HCT116 (cell line): ENCODE results near the gene TMEM135. TPM values are rescaled to one million over a fixed set of nuclear protein-coding genes. Genes with fewer than 3 reads are reported as not detected.

Source experiments
- ATAC-seq: fragments of 200-7000 bp; cut with Tn5 transposase; 2 replicates; pipeline ENCODE4 v1.9.1; 2020; ENCODE audit warnings: mild to moderate bottlenecking, moderate library complexity
- BruUV-seq: library from RNA; stranded (reverse); fragments of 400-500 nt; replicated peaks from 2 replicates; lab custom pipeline; 2021; lab: Mats Ljungman, UMichigan
- CTCF ChIA-PET: fragments of 300-600 bp; sonication (Branson Sonifier 250); formaldehyde crosslinking; loops from one replicate; lab custom pipeline; 2021; ENCODE audit warnings: antibody characterized with exemption; lab: Charles Lee
- POLR2A ChIA-PET: fragments of 300-600, 350-600 bp; sonication (Branson Sonifier 250); formaldehyde crosslinking; loops from one replicate; lab custom pipeline; 2021; ENCODE audit warnings: antibody characterized with exemption; lab: Charles Lee
- RAD21 ChIA-PET, 2 experiments: fragments of 300-600 bp; sonication (Branson Sonifier 250); formaldehyde crosslinking; loops; one replicate each; lab custom pipeline; 2023; ENCODE audit warnings: low total read pairs in 2 of 2; ENCODE audit not compliant: uncharacterized antibody in 2 of 2, unreplicated experiment in 2 of 2, low non-redundant PET in 1 of 2; lab: Charles Lee
- DNase-seq: peaks from one replicate; pipeline ENCODE4 v3.0.0-alpha.2; 2010; ENCODE audit warnings: low read depth, low spot score
- H2AFZ ChIP-seq: fragments of 200-600 bp; shearing (Covaris generic), sonication (generic); 2 replicates; pipeline ENCODE4 v1.6.1; 2017; ENCODE audit warnings: low read depth, mixed run types, mixed read lengths, antibody characterized with exemption, low read length; ENCODE audit not compliant: poor library complexity, severe bottlenecking
- H3K27ac ChIP-seq: 2 replicates; pipeline ENCODE4 v1.5.1; 2012; ENCODE audit warnings: low read depth, low read length
- H3K27me3 ChIP-seq: fragments of 200-600 bp; sonication (generic); 2 replicates; pipeline ENCODE4 v1.6.1; 2016; ENCODE audit warnings: mixed run types, low read length, mixed read lengths; ENCODE audit not compliant: insufficient read depth
- H3K36me3 ChIP-seq, 2 experiments: fragments of 200-500 bp in 1 of 2; fragments of 200-600 bp in 1 of 2; sonication (Bioruptor generic) in 1 of 2; sonication (generic) in 1 of 2; 2 replicates each; pipeline versions ENCODE4 v1.5.1 to v1.6.1; 2014 to 2016; ENCODE audit warnings: low read length in 2 of 2, inconsistent platforms in 1 of 2, mixed read lengths in 1 of 2, mixed run types in 1 of 2; ENCODE audit not compliant: insufficient read depth in 2 of 2, control insufficient read depth in 1 of 2
- H3K4me1 ChIP-seq, 2 experiments: fragments of 200-600 bp in 1 of 2; sonication (generic) in 1 of 2; 2 replicates each; pipeline versions ENCODE4 v1.5.1 to v1.6.1; 2012 to 2017; ENCODE audit warnings: low read length in 2 of 2, inconsistent platforms in 1 of 2, mild to moderate bottlenecking in 1 of 2, mixed read lengths in 1 of 2, mixed run types in 1 of 2, moderate library complexity in 1 of 2; ENCODE audit not compliant: insufficient read depth in 2 of 2, control insufficient read depth in 1 of 2
- H3K4me2 ChIP-seq: fragments of 200-600 bp; sonication (generic); 2 replicates; pipeline ENCODE4 v1.6.1; 2017; ENCODE audit warnings: mixed run types, low read length, mixed read lengths
- H3K4me3 ChIP-seq, 2 experiments: fragments of 200-600 bp in 1 of 2; sonication (generic) in 1 of 2; replicated peaks in 1 of 2; 2 replicates each; pipeline ENCODE4 v1.5.1; 2011 to 2016; ENCODE audit warnings: low read length in 2 of 2, control low read depth in 1 of 2, low read depth in 1 of 2, mild to moderate bottlenecking in 1 of 2, mixed read lengths in 1 of 2, mixed run types in 1 of 2
- H3K79me2 ChIP-seq: fragments of 200-600 bp; sonication (generic); 2 replicates; pipeline ENCODE4 v1.6.1; 2017; ENCODE audit warnings: mild to moderate bottlenecking, mixed run types, low read length, moderate library complexity, mixed read lengths; ENCODE audit not compliant: insufficient read depth
- H3K9ac ChIP-seq: fragments of 200-600 bp; sonication (generic); 2 replicates; pipeline ENCODE4 v1.6.1; 2016; ENCODE audit warnings: low read length, mixed read lengths
- H3K9me2 ChIP-seq: fragments of 200-600 bp; sonication (generic), shearing (Covaris generic); 2 replicates; pipeline ENCODE4 v1.6.1; 2017; ENCODE audit warnings: mixed run types, mild to moderate bottlenecking, moderate library complexity; ENCODE audit not compliant: insufficient read depth
- H3K9me3 ChIP-seq, 2 experiments: fragments of 200-500 bp in 1 of 2; fragments of 200-600 bp in 1 of 2; sonication (Bioruptor generic) in 1 of 2; sonication (generic) in 1 of 2; 2 replicates each; pipeline ENCODE4 v1.6.1; 2014 to 2017; ENCODE audit warnings: low read length in 2 of 2, mixed read lengths in 2 of 2, inconsistent platforms in 1 of 2, low read depth in 1 of 2, mild to moderate bottlenecking in 1 of 2, mixed run types in 1 of 2, moderate library complexity in 1 of 2; ENCODE audit not compliant: control insufficient read depth in 1 of 2, insufficient read depth in 1 of 2
- H4K20me1 ChIP-seq: fragments of 200-600 bp; sonication (generic), shearing (Covaris generic); 2 replicates; pipeline ENCODE4 v1.6.1; 2017; ENCODE audit warnings: mixed run types, mild to moderate bottlenecking, moderate library complexity; ENCODE audit not compliant: insufficient read depth
- ATF3 ChIP-seq: IDR thresholded peaks from 2 replicates; pipeline ENCODE4 v1.6.1; 2012
- CBX3 ChIP-seq: IDR thresholded peaks from 2 replicates; pipeline ENCODE4 v1.6.1; 2012; ENCODE audit warnings: low read depth
- CTCF ChIP-seq, 3 experiments: fragments of 200-600 bp in 1 of 3; sonication (generic) in 1 of 3; IDR thresholded peaks in 2 of 3; conservative IDR thresholded peaks in 1 of 3; 2 replicates each; pipeline ENCODE4 v1.5.1; 2012 to 2017; ENCODE audit warnings: low read depth in 2 of 3, low read length in 2 of 3, antibody characterized with exemption in 1 of 3, borderline replicate concordance in 1 of 3, control low read depth in 1 of 3, mild to moderate bottlenecking in 1 of 3, mixed read lengths in 1 of 3, mixed run types in 1 of 3, moderate library complexity in 1 of 3; ENCODE audit not compliant: insufficient read depth in 1 of 3
- ELF1 ChIP-seq: IDR thresholded peaks from 2 replicates; pipeline ENCODE4 v1.6.1; 2012; ENCODE audit warnings: low read depth, borderline replicate concordance
- EZH2 ChIP-seq: fragments of 200-600 bp; sonication (generic); IDR thresholded peaks from 2 replicates; pipeline ENCODE4 v1.6.1; 2017; ENCODE audit warnings: antibody characterized with exemption, mixed run types
- MAX ChIP-seq: IDR thresholded peaks from 2 replicates; pipeline ENCODE4 v1.6.1; 2012
- POLR2A ChIP-seq: IDR thresholded peaks from 2 replicates; pipeline ENCODE4 v1.7.0; 2011; ENCODE audit warnings: borderline replicate concordance; ENCODE audit not compliant: insufficient read depth, insufficient read length; ENCODE audit errors: extremely low read depth
- POLR2AphosphoS5 ChIP-seq: IDR thresholded peaks from 2 replicates; pipeline ENCODE4 v1.6.1; 2011; ENCODE audit warnings: mild to moderate bottlenecking, low read depth, low read length, moderate library complexity
- RAD21 ChIP-seq: IDR thresholded peaks from 2 replicates; pipeline ENCODE4 v1.6.1; 2012; ENCODE audit warnings: low read depth, mild to moderate bottlenecking
- REST ChIP-seq: IDR thresholded peaks from 2 replicates; pipeline ENCODE4 v1.6.1; 2012; ENCODE audit warnings: low read depth
- ZBTB33 ChIP-seq: IDR thresholded peaks from 2 replicates; pipeline ENCODE4 v1.6.1; 2011; ENCODE audit warnings: mild to moderate bottlenecking, low read length, moderate library complexity; ENCODE audit not compliant: insufficient replicate concordance; ENCODE audit errors: extremely low read depth
- ZFX ChIP-seq: fragments of 450-650 bp; IDR thresholded peaks from 2 replicates; pipeline ENCODE4 v1.6.1; 2017
- ZNF274 ChIP-seq: fragments of 200-500 bp; sonication (Bioruptor generic); IDR thresholded peaks from 2 replicates; pipeline ENCODE4 v1.6.1; 2014; ENCODE audit warnings: mild to moderate bottlenecking, low read depth, low read length, inconsistent platforms
- intact Hi-C: fragments of 100-400 bp; cut with micrococcal nuclease; formaldehyde crosslinking; loops from 2 replicates; pipeline ENCODE4 v1.10.0; 2022
- total RNA-seq: library from RNA; stranded (reverse); gene quantifications from one replicate; pipeline ENCODE4 v1.2.1, GENCODE V29; 2021; ENCODE audit not compliant: unreplicated experiment

TMEM135 gene
- total RNA-seq, 1 experiment from 2014 or later, result 50.6 TPM

- Histone ChIP-seq H3K4me3 (no peak overlapping the region), H3K4me1 (no peaks in the 10 kb centered on the region), H3K9ac (no peak overlapping the region), H2AFZ (no peak overlapping the region), H4K20me1 (no peaks in the 10 kb centered on the region), H3K79me2 (no peaks in the 10 kb centered on the region), H3K36me3 (no peaks in the 10 kb centered on the region), H3K4me2 (no peak overlapping the region), H3K27me3 (no peaks in the 10 kb centered on the region), H3K9me2 (no peaks in the 10 kb centered on the region), H3K27ac (no peak overlapping the region), H3K9me3 (no peaks in the 10 kb centered on the region)
- no TSS peak for BruUV-seq
- TF ChIP-seq ZNF274 (no peak), CBX3 (no peak), ZFX (no peak), MAX (no peak), RAD21 (no peak), CTCF (IDR thresholded peaks at IDR 0.05 in 2 of 3, conservative IDR thresholded peaks at IDR 0.05 in 1 of 3; ENCODE audit: borderline replicate concordance in 1 of 3, insufficient read depth in 1 of 3, low read depth in 2 of 3, low read length in 2 of 3) (no peak), POLR2AphosphoS5 (no peak), REST (no peak), ZBTB33 (no peak), EZH2 (no peak), POLR2A (no peak), ATF3 (no peak), ELF1 (no peak)
- ChIA-PET CTCF (interaction anchor here (1.1 kb wide), 1 partner anchor 391 kb away, joined by 3 read pairs; no protein-coding TSS in a partner anchor), RAD21 (no interaction called here), POLR2A (no interaction called here)
- DNase-seq (no peak), ATAC-seq (no peak)
- intact Hi-C loops, result no loop called here
Measured at GRCh38 chr11:87330187-87330601, 292.5 kb downstream of the TMEM135 start.
